NT2/D1 (cell line): Measurements from ENCODE around the gene EPHA6.

Experiments used
- YY1 ChIP-seq: IDR thresholded peaks from 2 replicates; pipeline ENCODE4 v1.6.1; 2011; ENCODE audit not compliant: insufficient read length, insufficient read depth
- ZNF274 ChIP-seq: IDR thresholded peaks from 2 replicates; pipeline ENCODE4 v1.6.1; 2011; ENCODE audit warnings: mild to moderate bottlenecking, low read depth, low read length

DNA sequence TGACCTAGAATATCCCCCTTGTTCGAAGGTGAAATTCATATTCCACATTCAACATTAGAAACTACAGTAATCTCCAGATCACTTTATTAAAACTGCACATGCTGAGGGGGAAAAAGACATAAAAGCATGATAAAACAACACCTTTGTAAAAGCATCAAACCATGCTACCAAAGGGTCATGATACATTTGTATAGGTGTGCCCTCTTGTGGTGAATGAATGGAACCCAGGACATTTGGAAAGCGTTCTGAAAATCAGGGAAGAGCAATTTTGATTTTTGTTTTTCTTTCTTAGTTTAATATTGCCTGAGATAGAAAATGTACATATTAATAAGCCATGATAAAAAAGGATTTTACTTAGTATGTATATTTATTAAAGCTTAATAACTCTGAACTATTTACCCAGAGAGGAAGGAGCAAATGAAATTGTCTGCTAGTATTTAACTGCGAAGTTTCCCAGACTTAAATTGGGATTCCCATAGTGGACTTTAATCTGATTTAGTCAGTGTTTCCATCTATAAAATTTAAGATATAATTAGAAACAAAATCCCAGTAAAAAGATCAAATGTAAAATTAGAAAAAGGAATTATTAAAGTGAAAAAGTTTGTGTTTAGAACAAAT is 844.4 kb downstream of the EPHA6 start:
- TF ChIP-seq YY1 (no peak), ZNF274 (no peak)
